ENCODE data around the gene TUBB1. TPM values are rescaled to one million over a fixed set of nuclear protein-coding genes. Genes with fewer than 3 reads are reported as not detected.
"Not testable (repeated sequence)": the region's sequence is repeated elsewhere in the genome, so short reads cannot be mapped to it uniquely, and the experiment has no call there.

TUBB1 gene
- total RNA-seq, 1 donor from 2014 or later, result not detected

DNA sequence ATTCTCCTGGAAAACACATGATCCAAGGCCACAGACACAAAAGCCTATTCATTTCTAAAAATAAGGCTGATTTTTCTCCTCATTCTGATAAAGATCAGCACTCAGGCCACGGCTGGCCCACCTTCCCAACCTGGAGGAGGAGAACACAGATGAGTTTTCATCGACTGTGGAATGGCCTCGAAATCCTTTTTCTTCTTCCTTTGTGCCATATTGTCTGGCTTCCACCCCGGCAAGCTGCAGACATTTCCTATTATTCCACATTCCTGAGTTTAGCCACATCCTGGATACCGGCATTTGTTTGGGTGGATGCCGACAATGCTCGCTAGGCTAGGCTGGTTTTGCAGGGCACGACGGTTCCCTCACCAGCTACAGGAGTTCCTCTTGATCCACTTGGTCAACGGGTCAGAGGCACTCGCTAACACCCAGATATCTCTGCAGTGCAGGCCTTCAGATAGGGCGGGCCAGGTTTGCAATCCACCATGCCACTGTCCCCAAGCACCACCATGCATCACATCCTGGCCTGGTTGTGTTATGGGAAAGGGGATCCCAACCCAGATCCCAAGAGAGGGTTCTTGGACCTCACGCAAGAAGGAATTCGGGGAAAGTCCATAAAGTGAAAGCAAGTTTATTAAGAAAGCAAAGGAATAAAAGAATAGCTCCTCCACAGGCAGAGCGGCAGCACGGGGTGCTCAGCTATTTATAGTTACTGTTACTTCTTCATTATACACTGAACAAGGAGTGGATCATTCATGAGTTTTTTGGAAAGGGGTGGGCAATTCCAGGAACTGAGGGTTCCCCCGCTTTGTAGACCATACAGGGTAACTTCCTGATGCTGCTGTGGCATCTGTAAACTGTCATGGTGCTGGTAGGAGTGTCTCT, 8.0 kb upstream of the TUBB1 start:
- TF ChIP-seq CTCF (IDR thresholded peaks at IDR 0.05), result peak; percentile 25
- no peaks in the 10 kb centered on the region for H3K27me3 Mint-ChIP-seq (ENCODE audit: low read depth)
- peak overlapping the region; percentile 56 for H3K4me3 Mint-ChIP-seq (ENCODE audit: unreplicated experiment)
- H3K4me1 Mint-ChIP-seq (ENCODE audit: low read depth), result peaks cover 53% of the 10 kb centered on the region
- H3K27ac Mint-ChIP-seq (ENCODE audit: unreplicated experiment), result peak overlapping the region; percentile 96
- H3K36me3 Mint-ChIP-seq (ENCODE audit: low read depth), result no peaks in the 10 kb centered on the region
- DNase-seq (ENCODE audit: low spot score), result no peak
- H3K9me3 Mint-ChIP-seq (ENCODE audit: low read depth), result no peaks in the 10 kb centered on the region

GRCh38 chr20:59011874-59012157, 7.4 kb upstream of the TUBB1 start:
- H3K27me3 Mint-ChIP-seq (ENCODE audit: low read depth); H3K4me3 Mint-ChIP-seq (ENCODE audit: unreplicated experiment); DNase-seq (ENCODE audit: low spot score); H3K9me3 Mint-ChIP-seq (ENCODE audit: low read depth); H3K36me3 Mint-ChIP-seq (ENCODE audit: low read depth): not testable (repeated sequence)
- peak overlapping the region; percentile 96 for H3K27ac Mint-ChIP-seq (ENCODE audit: unreplicated experiment)
- H3K4me1 Mint-ChIP-seq (ENCODE audit: low read depth), result peaks cover 59% of the 10 kb centered on the region

- TF ChIP-seq CTCF (IDR thresholded peaks at IDR 0.05), result no peak
- H3K27ac Mint-ChIP-seq (ENCODE audit: unreplicated experiment), result peak overlapping the region; percentile 76
These were observed 5.9 kb upstream of the TUBB1 start for GRCh38 chr20:59013031-59013951.

GRCh38 chr20:59013959-59014608, 5.1 kb upstream of the TUBB1 start:
- Mint-ChIP-seq H3K27me3 (ENCODE audit: low read depth) (no peaks in the 10 kb centered on the region), H3K36me3 (ENCODE audit: low read depth) (no peaks in the 10 kb centered on the region), H3K4me1 (ENCODE audit: low read depth) (peaks cover 62% of the 10 kb centered on the region), H3K9me3 (ENCODE audit: low read depth) (no peaks in the 10 kb centered on the region), H3K4me3 (ENCODE audit: unreplicated experiment) (no peak overlapping the region), H3K27ac (ENCODE audit: unreplicated experiment) (peak overlapping the region; percentile 76)
- no peak for TF ChIP-seq CTCF (IDR thresholded peaks at IDR 0.05)
- no peak for DNase-seq (ENCODE audit: low spot score)

More at GRCh38 chr20:59013031-59013951, 5.9 kb upstream of the TUBB1 start:
- Mint-ChIP-seq H3K4me1 (ENCODE audit: low read depth) (peaks cover 62% of the 10 kb centered on the region), H3K36me3 (ENCODE audit: low read depth) (no peaks in the 10 kb centered on the region), H3K27me3 (ENCODE audit: low read depth) (no peaks in the 10 kb centered on the region), H3K9me3 (ENCODE audit: low read depth) (no peaks in the 10 kb centered on the region), H3K4me3 (ENCODE audit: unreplicated experiment) (no peak overlapping the region)
- DNase-seq (ENCODE audit: low spot score), result no peak

- peaks cover 61% of the 10 kb centered on the region for H3K4me1 Mint-ChIP-seq (ENCODE audit: low read depth)
- H3K36me3 Mint-ChIP-seq (ENCODE audit: low read depth), result no peaks in the 10 kb centered on the region
- H3K27me3 Mint-ChIP-seq (ENCODE audit: low read depth), result no peaks in the 10 kb centered on the region
- DNase-seq (ENCODE audit: low spot score), result no peak
- TF ChIP-seq CTCF (IDR thresholded peaks at IDR 0.05), result no peak
- no peak overlapping the region for H3K4me3 Mint-ChIP-seq (ENCODE audit: unreplicated experiment)
- no peaks in the 10 kb centered on the region for H3K9me3 Mint-ChIP-seq (ENCODE audit: low read depth)
- H3K27ac Mint-ChIP-seq (ENCODE audit: unreplicated experiment), result peak overlapping the region; percentile 76
These were observed 4.4 kb upstream of the TUBB1 start for GRCh38 chr20:59014680-59015389.

Measured in chondrocyte (in vitro differentiated cells).